Measurements from ENCODE around the gene FADS2. TPM values are rescaled to one million over a fixed set of nuclear protein-coding genes. Genes with fewer than 3 reads are reported as not detected.

FADS2 gene
- total and polyA plus RNA-seq, 3 donors from 2014 or later: 73.5 to 123 (median 80.8) TPM

- no peaks in the 10 kb centered on the region for H3K36me3 ChIP-seq (ENCODE audit: low read depth, missing control alignments)
- H3K27ac ChIP-seq: peak overlapping the region; percentile 22 to 80
- no peak overlapping the region for H3K4me3 ChIP-seq
- peaks cover 28% of the 10 kb centered on the region for H3K4me1 ChIP-seq
- H3K27me3 ChIP-seq: no peaks in the 10 kb centered on the region
- no peaks in the 10 kb centered on the region for H3K9me3 ChIP-seq
- WGBS, 2 donors: 17 to 27% methylated on average over 2 to 24 of the region's 24 CpGs
- intact Hi-C loops (cut with DNase I; ENCODE audit: low total_unique reads): no loop called here
- peak; percentile 86 for DNase-seq
- no peak for TF ChIP-seq POLR2A (IDR thresholded peaks at IDR 0.05)
- TF ChIP-seq CTCF (IDR thresholded peaks at IDR 0.05): peak; percentile 87 to 91 (median 89)
These were observed 43.1 kb downstream of the FADS2 start for GRCh38 chr11:61871158-61871597.

- Histone ChIP-seq H3K36me3 (ENCODE audit: low read depth, missing control alignments) (no peaks in the 10 kb centered on the region), H3K27me3 (no peaks in the 10 kb centered on the region), H3K4me1 (peaks cover 28% of the 10 kb centered on the region), H3K4me3 (no peak overlapping the region), H3K9me3 (no peaks in the 10 kb centered on the region), H3K27ac (no peak overlapping the region)
- TF ChIP-seq POLR2A (IDR thresholded peaks at IDR 0.05) (no peak), CTCF (IDR thresholded peaks at IDR 0.05) (no peak)
- WGBS, 2 donors: 96% methylated on average over 11 to 14 of the region's 20 CpGs
- intact Hi-C loops (cut with DNase I; ENCODE audit: low total_unique reads): no loop called here
- DNase-seq: no peak
These were observed 45.0 kb downstream of the FADS2 start for GRCh38 chr11:61872935-61873565.

- Histone ChIP-seq H3K27ac (no peak overlapping the region), H3K4me1 (peaks cover 28% of the 10 kb centered on the region), H3K4me3 (no peak overlapping the region), H3K27me3 (no peaks in the 10 kb centered on the region), H3K9me3 (no peaks in the 10 kb centered on the region), H3K36me3 (ENCODE audit: low read depth, missing control alignments) (no peaks in the 10 kb centered on the region)
- DNase-seq: no peak
- TF ChIP-seq CTCF (IDR thresholded peaks at IDR 0.05) (no peak), POLR2A (IDR thresholded peaks at IDR 0.05) (no peak)
- WGBS, 2 donors: 84 to 93% methylated on average over 13 to 16 of the region's 16 CpGs
- intact Hi-C loops (cut with DNase I; ENCODE audit: low total_unique reads): no loop called here
These were observed 45.7 kb downstream of the FADS2 start for GRCh38 chr11:61873588-61874376.

GRCh38 chr11:61874377-61874809 lies 46.3 kb downstream of the FADS2 start:
- Histone ChIP-seq H3K27ac (no peak overlapping the region), H3K36me3 (ENCODE audit: low read depth, missing control alignments) (no peaks in the 10 kb centered on the region), H3K27me3 (no peaks in the 10 kb centered on the region), H3K4me3 (no peak overlapping the region), H3K4me1 (peaks cover 24% of the 10 kb centered on the region), H3K9me3 (no peaks in the 10 kb centered on the region)
- DNase-seq: peak; percentile 72
- 74 to 86% methylated on average over 12 of the region's 12 CpGs for WGBS, 2 donors
- intact Hi-C loops (cut with DNase I; ENCODE audit: low total_unique reads): no loop called here
- TF ChIP-seq CTCF (IDR thresholded peaks at IDR 0.05): no peak
- no peak for TF ChIP-seq POLR2A (IDR thresholded peaks at IDR 0.05)
